Kidney (tissue), 14 donors: ENCODE data around the gene TEX50. TPM values are rescaled to one million over a fixed set of nuclear protein-coding genes. Genes with fewer than 3 reads are reported as not detected.
"Not testable (repeated sequence)": the region's sequence is repeated elsewhere in the genome, so short reads cannot be mapped to it uniquely, and the experiment has no call there.

Experiments used
- DNase-seq, 5 donors: peaks; one replicate each; pipeline ENCODE4 v3.0.0-alpha.2; 2013 to 2020
- FAIRE-seq: peaks from 2 replicates; lab custom pipeline; 2012; peaks lifted over from hg19 to GRCh38; lab: Jason Lieb, UNC
- H3K27ac ChIP-seq, 2 donors: one replicate each; pipeline ENCODE4 v1.7.0; 2013; ENCODE audit warnings: low read depth in 2 of 2, low read length in 2 of 2, inconsistent platforms in 1 of 2
- H3K27me3 ChIP-seq: one replicate; pipeline ENCODE4 v1.7.1; 2013; ENCODE audit warnings: low read length, inconsistent platforms; ENCODE audit not compliant: control insufficient read depth, insufficient read depth
- H3K36me3 ChIP-seq, 3 donors: one replicate each; pipeline versions ENCODE4 v1.7.0 to v1.7.1; 2013; ENCODE audit warnings: low read length in 3 of 3, control low read depth in 1 of 3, inconsistent platforms in 1 of 3; ENCODE audit not compliant: insufficient read depth in 3 of 3, control insufficient read depth in 2 of 3
- H3K4me1 ChIP-seq, 3 donors: one replicate each; pipeline versions ENCODE4 v1.7.0 to v1.7.1; 2013; ENCODE audit warnings: low read length in 3 of 3, inconsistent platforms in 1 of 3, low read depth in 1 of 3; ENCODE audit not compliant: control insufficient read depth in 2 of 3, insufficient read depth in 2 of 3
- H3K4me3 ChIP-seq, 3 donors: one replicate each; pipeline versions ENCODE4 v1.7.0 to v1.8.1; 2013; ENCODE audit warnings: low read length in 3 of 3, control low read depth in 1 of 3, inconsistent platforms in 1 of 3
- H3K9ac ChIP-seq, 3 donors: one replicate each; pipeline versions ENCODE4 v1.7.0 to v1.7.1; 2013; ENCODE audit warnings: low read length in 3 of 3, control low read depth in 1 of 3, inconsistent platforms in 1 of 3
- H3K9me3 ChIP-seq, 3 donors: one replicate each; pipeline versions ENCODE4 v1.7.0 to v1.7.1; 2013; ENCODE audit warnings: low read length in 3 of 3, control low read depth in 1 of 3, inconsistent platforms in 1 of 3; ENCODE audit not compliant: control insufficient read depth in 2 of 3, insufficient read depth in 1 of 3
- intact Hi-C: fragments of 100-400 bp; cut with DNase I; formaldehyde crosslinking; loops from one replicate; pipeline ENCODE4 v1.11.1; 2022
- polyA plus RNA-seq: library from polyadenylated mRNA; stranded (reverse); fragments of 350-450 nt; fragmentation: Illumina TruSeq; extraction: RNeasy Lipid Tissue Mini Kit (QIAGEN cat#74804); gene quantifications from one replicate; pipeline ENCODE4 v1.2.3, GENCODE V29; 2014; ENCODE audit warnings: low read depth, low replicate concordance; ENCODE audit not compliant: insufficient read depth
- total RNA-seq: library from RNA; stranded (reverse); fragmentation: NEBNext Ultra II Directional; extraction: Animal tissue kit (Norgen Biotek cat#: 25700); gene quantifications from one replicate; pipeline ENCODE4 v1.2.1, GENCODE V29; 2021
- TF ChIP-seq, protein P1 (sequence below): IDR thresholded peaks from 3 replicates; pipeline ENCODE4 v1.5.1; 2012; ENCODE audit warnings: mild to moderate bottlenecking, moderate library complexity, borderline replicate concordance; ENCODE audit not compliant: insufficient read depth; ENCODE audit errors: extremely low read depth
- donor health status: control.
- donor health status: control.
- donor health status: control.
- donor health status: control.
- donor health status: control.
- donor health status: DM: yes; HTN: yes; CAD: no.
- donor health status: Normal renal cell carcinoma (clear cell type).

The TEX50 gene
- total and polyA plus RNA-seq, 2 donors from 2014 or later = not detected

DNA sequence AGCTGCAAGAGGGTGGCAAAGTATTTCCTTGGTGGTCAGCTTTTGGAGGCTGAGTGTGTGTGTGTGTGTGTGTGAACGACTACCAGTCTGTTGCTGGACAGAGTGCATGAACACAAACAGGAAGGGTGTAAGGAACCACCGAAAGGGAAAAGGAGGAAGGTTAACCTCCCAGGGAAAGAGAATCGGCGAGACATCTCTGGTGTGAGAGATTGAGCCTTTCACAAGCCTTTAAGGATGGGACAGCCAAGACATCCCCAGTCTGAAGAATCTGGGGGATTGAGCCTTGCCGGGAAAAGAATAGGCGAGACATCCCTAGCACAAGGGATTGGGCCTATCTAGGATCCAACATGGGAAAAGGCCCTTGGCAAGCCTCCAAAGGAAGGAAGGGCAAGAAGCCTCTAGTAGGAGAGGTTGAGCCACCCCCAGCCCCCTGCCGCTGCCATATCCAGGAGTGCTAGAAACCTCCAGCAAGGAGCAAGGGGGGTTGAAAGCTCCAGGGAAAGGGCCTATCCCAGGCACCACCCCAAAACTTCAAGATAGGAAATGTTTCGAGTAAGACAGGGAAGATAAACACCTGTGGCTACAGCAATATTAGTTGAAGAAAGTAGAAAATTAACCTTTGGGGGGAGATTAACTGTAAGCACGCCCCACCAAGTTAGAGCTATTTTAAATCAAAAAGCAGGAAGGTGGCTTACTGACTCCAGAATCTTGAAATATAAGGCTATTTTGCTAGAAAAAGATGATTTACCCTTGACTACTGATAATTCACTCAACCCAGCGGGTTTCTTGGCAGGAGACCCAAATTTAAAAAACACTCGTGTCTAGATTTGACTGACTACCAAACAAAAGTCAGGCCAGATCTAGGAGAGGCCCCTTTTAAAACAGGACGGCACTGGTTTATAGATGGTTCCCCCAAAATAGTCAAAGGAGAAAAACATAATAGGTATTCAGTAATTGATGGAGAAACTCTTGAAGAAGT is 3.2 kb downstream of the TEX50 start:
- no peak overlapping the region for H3K27ac ChIP-seq
- no peak for FAIRE-seq

DNA sequence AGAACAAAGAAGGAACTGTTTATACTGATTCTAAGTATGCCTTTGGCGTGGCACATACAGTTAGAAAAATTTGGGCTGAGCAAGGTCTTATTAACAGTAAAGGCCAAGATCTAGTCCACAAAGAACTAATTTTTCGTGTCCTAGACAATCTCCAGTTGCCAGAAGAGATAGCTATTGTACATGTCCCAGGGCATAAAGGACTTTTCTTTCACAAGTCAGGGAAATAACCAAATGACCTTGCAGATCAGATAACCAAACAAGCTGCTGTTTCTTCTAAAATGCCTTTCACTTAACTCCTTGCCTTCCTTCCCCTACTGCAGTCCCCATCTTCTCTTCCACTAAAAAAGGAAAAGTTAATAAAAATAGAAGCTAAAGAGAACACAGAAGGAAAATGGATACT is 4.0 kb downstream of the TEX50 start:
- H3K4me1 ChIP-seq = no peaks in the 10 kb centered on the region
- no peaks in the 10 kb centered on the region for H3K36me3 ChIP-seq
- FAIRE-seq (no peak), DNase-seq (no peak)
- H3K9ac ChIP-seq = no peak overlapping the region
- H3K27ac ChIP-seq = no peak overlapping the region
- H3K4me3 ChIP-seq = no peak overlapping the region
- no peaks in the 10 kb centered on the region for H3K27me3 ChIP-seq
- TF ChIP-seq, protein P1, sequence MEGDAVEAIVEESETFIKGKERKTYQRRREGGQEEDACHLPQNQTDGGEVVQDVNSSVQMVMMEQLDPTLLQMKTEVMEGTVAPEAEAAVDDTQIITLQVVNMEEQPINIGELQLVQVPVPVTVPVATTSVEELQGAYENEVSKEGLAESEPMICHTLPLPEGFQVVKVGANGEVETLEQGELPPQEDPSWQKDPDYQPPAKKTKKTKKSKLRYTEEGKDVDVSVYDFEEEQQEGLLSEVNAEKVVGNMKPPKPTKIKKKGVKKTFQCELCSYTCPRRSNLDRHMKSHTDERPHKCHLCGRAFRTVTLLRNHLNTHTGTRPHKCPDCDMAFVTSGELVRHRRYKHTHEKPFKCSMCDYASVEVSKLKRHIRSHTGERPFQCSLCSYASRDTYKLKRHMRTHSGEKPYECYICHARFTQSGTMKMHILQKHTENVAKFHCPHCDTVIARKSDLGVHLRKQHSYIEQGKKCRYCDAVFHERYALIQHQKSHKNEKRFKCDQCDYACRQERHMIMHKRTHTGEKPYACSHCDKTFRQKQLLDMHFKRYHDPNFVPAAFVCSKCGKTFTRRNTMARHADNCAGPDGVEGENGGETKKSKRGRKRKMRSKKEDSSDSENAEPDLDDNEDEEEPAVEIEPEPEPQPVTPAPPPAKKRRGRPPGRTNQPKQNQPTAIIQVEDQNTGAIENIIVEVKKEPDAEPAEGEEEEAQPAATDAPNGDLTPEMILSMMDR = no peak
- no peaks in the 10 kb centered on the region for H3K9me3 ChIP-seq
- intact Hi-C loops = no loop called here

More for the DNA sequence above, 3.2 kb downstream of the TEX50 start:
- no peaks in the 10 kb centered on the region for H3K36me3 ChIP-seq
- H3K4me3 ChIP-seq = no peak overlapping the region
- H3K27me3 ChIP-seq = no peaks in the 10 kb centered on the region
- H3K9ac ChIP-seq = no peak overlapping the region
- no peaks in the 10 kb centered on the region for H3K9me3 ChIP-seq
- no peak for DNase-seq
- intact Hi-C loops = no loop called here
- TF ChIP-seq, protein P1 = no peak
- H3K4me1 ChIP-seq = no peaks in the 10 kb centered on the region

DNA sequence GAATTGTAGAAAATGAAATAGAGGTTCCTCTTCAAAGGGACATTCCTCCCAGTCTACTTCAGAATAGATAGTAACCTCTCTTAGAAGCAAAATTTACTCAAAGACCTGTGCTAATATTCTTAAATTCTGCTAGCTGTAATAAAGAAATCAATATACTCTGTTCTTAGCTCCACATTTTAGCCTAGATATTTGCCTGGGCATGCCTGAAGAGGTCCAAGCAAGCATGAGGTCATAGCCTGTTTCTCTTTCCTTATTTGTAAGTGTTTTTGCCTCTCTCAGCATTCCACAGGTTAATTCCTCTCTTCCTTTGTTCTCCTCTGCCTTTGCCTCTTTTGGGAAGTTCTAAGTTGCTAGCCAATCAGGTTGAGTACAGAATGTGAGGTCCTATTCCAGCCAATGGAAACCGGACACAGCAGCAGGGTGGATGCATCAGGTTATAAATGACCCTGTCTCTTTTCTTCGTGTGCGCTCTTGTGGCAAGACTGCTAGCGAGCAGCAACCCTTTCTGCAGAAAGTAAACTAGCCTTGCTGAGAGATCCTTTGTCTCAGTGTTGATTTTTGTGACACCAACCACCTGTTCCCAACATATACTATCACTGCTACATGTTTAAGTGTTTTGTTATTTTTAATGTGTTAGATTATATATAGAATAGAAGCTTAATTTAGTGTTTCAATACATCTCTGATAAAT is 7.5 kb downstream of the TEX50 start:
- H3K27me3 ChIP-seq, FAIRE-seq, H3K4me3 ChIP-seq, DNase-seq, intact Hi-C loops, H3K9ac ChIP-seq, H3K36me3 ChIP-seq, H3K27ac ChIP-seq, H3K9me3 ChIP-seq, H3K4me1 ChIP-seq: not testable (repeated sequence)

DNA sequence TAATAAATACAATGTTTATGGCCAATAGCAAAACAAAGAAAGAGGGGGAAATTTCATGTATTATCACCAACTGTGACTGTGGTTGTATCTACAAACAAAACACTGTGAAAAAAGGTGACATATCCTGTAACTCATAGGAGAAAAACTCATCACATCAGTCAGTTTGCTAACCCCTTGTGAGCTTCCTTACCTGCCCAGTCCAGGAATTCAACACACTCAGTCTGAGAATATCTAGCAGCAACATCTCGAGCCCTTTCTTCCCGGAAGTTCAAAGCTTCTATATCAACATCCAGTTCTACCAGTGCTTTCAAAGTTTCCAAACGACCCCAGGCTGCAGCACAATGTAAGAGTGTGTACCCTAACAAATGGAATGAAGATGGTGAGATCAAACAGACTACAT is 11.5 kb downstream of the TEX50 start:
- Histone ChIP-seq H3K4me3 (no peak overlapping the region), H3K27ac (no peak overlapping the region), H3K27me3 (no peaks in the 10 kb centered on the region), H3K36me3 (no peaks in the 10 kb centered on the region), H3K9ac (no peak overlapping the region), H3K9me3 (no peaks in the 10 kb centered on the region), H3K4me1 (no peaks in the 10 kb centered on the region)
- intact Hi-C loops = no loop called here
- TF ChIP-seq, protein P1 = no peak
- no peak for DNase-seq
- FAIRE-seq = no peak
